GM21390 (cell line): ENCODE results near the gene ADCY7.
"Not testable (repeated sequence)": the region's sequence is repeated elsewhere in the genome, so short reads cannot be mapped to it uniquely, and the experiment has no call there.

Experiments used
- ATAC-seq: cut with Tn5 transposase; IDR thresholded peaks from one replicate; pipeline ENCODE4 v1.9.1; 2021; ENCODE audit not compliant: unreplicated experiment

Gene ADCY7

DNA sequence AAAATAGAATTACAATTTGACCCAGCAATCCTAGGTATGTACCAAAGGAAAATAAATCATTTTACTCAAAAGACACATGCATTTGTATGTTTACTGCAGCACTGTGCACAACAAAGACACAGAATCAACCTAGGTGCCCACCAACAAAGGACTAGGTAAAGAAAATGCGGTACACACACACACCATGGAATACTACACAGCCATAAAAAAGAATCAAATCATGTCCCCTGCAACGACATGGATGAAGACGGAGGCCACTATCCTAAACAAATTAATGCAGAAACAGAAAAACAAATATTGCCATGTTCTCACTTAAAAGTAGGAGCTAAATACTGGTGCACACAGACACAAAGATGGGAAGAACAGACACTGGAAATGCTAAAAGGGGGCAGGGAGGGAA is 66.2 kb downstream of the ADCY7 start:
- no peak for ATAC-seq

DNA sequence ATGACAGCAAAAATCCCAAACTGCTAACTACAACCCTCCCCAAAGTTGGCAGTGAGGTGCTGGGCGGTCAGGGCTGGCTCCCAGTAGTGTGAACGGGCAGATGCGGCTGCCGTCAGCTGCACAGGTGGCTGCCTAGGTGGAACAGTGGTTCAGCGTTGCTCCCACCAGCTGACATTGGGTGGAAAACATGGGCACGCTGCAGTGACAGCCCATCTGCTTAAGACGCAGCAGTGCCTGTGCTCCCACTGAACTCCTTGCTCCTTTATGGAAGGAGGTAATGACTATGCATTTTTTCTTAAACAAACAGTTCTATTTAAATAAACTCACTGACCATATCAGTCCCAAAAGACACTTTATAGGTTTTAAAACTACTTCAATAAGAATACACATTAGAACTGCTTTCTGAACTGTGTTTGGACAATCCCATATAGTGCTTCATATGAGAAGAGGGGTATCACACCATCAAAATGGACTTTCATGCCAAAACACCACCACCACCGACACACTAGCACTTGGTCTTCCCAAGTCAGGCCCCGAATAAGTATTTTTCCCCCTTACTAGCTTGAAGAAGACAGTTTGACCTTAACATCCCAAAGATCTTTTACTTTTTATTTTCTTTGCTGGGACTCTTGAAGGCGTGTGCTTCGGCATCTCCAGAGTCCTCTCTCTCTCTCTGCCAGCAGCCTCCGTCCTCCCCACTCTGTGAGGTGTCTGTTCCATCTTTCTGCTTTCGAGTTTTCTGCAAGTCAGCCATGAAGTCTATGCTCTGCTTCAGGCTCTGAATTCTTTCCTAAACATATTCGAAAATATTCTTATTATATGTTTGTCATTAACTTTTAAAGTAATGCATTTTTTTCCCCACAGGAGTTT is 68.0 kb downstream of the ADCY7 start:
- no peak for ATAC-seq

DNA sequence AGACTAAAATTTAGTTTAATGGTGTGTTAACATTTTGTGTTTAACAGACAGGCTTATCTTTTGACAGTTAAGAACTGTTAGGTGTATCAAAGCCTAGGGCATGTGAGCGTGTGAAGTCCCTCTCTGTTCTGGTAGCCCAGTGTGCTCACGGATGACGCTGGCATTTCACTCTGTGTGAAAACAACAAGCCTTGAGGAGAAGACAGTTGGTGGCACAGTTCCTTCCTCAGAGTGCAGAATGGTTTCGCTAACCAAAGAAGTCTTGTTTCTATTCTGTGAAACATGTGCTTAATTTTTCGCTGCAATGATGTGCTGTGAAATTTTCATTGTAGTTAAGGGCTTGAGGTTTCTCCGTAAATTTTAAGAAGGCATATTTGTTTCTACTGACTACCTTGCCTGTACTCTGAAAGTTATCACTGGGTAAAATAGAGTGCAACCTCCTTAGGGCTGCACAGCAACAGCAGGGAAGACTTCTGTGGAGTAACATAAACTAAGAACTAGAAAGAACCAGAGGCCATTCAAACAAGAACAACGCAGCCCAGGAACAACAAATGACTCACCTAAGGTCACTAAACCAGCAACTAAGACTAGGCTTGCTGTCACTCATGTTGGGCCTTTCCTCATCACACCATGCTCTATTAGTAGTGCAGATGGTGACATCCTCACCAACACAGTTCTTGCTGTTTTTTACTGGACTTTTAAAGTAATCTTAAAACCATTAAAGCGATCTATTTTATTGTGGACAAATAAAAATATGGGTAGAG is 69.0 kb downstream of the ADCY7 start:
- ATAC-seq = peak; percentile 75

DNA sequence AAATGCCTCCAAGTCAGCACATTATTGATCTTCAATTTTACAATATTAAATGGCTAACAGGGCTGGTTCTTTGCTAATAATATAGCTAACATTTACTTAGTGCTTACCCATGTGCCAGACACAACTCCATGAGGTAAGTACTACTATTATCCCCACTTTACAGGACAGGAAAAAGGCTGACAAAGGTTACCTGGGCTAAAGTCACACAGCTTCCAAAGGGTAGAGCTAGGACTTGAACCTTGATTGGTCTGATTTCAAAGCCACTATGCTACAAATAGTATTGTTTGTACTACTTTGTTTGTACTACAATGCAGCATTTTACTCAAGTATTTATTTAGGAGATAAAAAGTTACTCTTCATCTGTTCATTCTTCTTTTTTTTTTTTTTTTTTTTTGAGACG is 70.5 kb downstream of the ADCY7 start:
- ATAC-seq = no peak

DNA sequence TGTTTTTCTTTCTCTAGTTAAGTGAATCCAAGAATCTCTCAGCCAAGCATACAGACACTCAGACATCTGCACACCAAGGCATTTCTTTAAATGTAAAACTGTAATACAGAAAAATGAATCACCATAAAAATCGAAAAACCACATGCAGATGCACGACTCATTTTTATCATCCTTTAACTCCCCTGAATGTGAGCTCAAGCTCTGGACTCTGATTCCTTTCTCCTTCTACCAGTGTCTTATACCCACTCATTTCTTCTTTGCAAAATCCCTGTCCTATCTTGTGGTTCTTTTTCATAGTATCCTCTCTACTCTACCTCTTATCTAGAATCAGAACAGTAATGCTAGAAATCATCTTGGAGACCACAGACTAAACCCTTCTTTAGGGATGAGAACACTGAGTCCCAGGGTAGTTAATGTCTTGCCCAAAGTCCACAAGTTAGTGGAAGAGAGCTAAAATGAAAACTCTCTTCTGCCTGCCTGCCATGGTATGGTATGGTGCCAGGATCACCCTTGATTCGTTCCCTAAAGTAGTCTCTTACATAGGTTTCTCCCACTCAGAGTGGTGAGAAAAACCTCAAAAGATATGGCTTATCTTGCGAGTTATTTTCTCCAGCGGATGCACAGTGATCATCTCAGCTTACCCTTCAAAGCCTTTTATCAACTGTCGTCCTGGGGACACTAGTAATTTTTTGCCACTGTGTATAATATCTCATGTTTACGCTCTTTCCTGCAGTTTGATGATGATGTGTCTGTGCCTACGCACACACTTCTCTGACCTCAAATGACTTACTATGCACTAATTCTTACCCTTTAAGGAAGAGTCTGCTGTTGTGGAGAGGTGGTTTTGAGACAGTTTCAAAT is 72.2 kb downstream of the ADCY7 start:
- ATAC-seq = no peak

DNA sequence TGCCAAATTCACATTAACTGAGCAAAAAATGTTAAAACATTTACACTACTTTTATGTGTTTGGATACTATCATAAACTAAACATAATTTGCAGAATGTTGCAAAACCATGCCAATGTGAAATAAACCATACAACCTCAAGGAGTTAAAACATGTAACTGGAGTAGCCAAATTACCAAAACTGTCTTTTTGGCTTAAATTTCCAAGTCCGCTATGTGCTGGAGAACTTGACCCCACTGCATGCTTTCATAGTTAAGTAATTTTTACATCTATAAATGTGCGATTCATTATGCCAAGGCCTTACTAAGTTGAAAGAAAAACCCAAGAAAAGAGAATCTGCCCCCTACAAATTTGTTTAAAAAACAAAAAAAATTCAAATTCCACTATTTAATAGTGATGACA is 74.2 kb downstream of the ADCY7 start:
- ATAC-seq = no peak

DNA sequence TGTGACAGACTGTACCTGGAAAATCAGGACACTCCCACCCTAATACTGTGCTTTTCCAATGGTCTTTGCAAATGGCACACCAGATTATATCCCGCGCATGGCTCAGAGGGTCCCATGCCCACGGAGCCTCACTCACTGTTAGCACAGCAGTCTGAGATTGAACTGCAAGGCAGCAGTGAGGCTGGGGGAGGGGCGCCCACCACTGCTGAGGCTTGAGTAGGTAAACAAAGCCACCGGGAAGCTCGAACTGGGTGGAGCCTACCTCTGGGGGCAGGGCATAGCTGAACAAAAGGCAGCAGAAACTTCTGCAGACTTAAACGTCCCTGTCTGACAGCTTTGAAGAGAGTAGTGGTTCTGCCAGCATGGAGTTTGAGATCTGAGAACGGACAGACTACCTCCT is 77.2 kb downstream of the ADCY7 start:
- ATAC-seq = not testable (repeated sequence)

DNA sequence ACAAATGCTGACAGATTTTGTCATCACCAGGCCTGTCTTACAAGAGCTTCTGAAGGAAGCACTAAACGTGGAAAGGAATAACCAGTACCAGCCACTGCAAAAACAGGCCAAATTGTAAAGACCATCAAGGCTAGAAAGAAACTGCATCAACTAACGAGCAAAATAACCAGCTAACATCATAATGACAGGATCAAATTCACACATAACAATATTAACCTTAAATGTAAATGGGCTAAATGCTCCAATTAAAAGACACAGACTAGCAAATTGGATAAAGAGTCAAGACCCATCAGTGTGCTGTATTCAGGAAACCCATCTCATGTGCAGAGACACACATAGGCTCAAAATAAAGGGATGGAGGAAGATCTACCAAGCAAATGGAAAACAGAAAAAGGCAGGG is 78.9 kb downstream of the ADCY7 start:
- not testable (repeated sequence) for ATAC-seq

DNA sequence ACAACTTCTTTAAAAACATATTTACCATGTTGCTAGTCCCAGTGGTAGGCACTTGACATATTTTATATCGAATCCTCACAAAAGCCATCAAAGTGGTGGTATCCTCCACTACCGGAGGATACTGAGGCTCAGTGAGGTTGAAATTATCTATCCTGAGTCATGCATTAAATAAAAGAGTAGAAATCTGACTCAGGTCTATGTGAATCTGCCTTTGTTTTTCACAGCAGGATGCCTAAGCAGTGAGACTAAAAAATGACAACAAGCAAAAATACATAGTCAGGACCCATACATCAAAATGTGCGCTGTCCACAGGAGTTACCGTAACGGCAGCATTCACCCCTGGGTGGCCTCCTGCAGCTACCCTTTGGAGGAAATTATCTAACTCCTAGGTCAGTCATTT is 84.8 kb downstream of the ADCY7 start:
- no peak for ATAC-seq

DNA sequence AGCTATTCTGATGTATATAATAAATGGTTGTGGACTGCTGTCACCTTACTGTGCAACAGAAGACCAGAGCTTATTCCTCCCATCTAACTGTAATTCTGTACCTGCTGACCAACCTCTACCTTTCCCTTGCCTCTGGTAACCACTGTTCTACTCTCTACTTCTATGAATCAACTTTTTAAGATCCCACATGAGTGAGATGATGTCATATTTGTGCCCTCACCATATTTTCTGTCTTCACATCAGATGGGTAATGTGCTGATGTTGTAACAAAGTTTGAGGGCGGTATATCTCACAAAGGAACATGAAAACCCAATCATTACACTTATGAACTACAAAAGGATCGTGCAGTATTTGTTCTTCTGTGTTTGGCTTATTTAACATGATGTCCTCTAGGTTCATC is 85.6 kb downstream of the ADCY7 start:
- ATAC-seq = no peak

DNA sequence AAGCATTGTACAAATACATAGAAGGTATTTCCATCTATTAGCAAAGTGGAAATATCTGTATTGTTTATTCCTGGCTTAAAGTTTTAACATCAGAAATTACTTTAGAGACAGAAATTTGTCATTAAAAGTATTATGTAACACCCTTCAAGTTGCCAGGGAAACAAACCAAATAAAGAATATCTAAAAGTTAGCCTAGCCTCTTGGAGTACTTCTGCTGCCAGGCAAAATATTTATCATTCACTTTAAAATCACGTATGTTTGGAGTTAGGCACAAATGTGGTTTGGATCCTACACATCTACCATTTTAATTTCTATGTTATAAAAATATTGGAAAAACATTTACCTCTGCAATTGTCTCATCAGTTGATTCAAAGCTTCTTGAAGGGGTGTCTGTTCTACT is 87.7 kb downstream of the ADCY7 start:
- no peak for ATAC-seq

DNA sequence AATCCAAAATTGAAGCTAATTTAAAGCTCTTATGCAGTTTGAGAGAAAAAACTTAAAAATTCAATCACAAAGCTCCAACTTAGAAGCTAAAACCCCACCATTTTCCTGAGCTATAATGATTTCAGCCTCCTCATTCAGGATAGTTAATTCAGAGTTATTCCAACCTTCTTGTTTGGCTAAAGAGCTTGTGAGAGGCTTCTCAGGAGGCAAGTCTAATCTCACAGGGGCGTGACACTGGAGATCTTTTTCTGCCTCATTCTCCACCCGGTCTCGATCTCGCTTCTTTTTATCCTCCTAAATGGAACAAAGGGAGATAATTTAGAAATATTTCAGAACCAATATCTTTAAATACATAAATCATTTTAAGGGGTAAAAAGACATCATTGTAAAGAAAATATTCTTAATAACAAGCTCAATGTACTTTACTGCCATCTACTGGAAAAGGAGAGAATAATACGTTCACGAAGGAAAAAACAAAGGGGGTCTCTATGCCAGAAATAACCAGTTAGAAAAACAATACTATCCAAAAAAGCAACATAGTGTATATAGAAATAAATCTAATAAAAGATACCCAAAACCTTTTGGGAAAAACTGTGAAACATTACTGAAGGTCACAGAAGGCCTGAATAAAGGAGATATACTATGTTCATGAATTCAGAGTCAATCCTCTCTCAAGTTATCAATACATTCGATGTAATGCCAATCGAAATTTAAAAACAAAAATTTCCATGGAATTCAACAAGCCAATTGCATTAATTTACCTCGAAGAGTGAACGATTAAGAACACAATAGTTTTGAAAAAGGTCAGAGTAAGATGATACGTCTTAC is 88.5 kb downstream of the ADCY7 start:
- ATAC-seq = no peak

DNA sequence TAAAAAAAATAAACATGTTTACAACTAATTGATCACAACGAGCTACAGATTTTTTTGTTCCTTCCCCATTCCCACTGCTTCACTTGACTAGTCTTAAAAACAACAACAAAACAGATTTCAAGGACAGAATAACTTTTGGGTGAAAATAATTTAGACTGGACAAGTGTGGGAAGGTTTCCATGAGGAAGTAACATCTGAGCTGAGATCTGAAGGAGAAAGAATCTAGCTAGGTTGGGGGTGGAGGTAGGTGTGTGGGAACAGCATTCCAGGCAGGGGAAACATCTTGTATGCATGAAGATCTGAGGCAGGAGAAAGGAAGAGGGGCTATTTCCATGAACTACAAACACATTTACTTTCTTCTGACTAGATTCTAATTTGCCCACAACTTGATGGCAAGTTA is 93.3 kb downstream of the ADCY7 start:
- ATAC-seq = no peak

DNA sequence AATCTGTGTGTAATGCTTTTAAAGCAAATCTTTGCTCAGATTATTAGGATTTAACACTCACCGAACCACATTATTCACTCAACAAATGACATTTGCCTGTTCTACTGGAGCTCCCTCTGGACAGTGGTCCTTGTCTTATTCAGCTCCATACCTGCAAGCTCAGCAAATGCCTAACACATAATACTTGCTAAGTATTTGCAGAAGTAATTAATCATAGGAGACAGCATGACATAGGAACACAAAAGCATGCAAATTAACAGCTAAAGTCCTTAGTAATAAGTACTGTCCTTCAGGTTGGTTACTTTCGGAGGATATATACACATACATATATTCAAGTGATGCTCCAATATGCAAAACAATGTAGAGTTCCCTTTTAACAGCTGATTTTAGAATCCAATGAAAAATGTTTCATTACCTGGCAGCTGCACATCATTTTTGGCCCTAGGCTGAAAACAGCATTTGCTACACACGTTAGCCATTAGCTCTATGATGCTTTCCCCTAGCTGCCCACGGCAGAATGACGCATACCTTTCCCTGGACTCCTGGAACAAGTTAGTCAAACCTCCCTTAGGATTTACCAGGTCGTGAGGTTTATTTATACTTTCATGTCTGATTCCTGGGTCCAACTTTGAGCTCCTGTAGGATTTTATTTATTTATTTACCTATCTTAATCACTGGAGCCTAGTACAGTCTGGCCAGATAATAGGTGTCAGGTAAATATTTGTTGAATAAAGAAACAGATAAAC is 93.9 kb downstream of the ADCY7 start:
- ATAC-seq = no peak

DNA sequence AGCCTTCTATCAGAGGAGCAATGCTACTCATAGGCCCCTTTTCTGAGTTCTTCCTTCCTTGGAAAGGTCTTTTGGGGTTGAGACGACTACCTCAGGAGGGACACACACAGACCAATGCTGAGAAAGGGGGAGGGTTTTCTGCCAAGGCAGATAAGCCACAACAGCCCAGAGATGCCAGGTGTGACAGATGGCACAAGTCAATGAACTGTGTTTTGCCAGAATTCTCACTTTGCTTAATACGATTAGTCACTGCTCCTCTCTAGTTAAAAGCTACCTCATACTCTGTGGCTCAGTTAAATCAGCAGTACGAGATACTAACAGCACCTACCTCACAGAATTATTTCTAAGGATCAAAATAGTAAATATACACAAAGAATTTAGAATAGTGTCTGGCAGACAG is 94.4 kb downstream of the ADCY7 start:
- no peak for ATAC-seq

DNA sequence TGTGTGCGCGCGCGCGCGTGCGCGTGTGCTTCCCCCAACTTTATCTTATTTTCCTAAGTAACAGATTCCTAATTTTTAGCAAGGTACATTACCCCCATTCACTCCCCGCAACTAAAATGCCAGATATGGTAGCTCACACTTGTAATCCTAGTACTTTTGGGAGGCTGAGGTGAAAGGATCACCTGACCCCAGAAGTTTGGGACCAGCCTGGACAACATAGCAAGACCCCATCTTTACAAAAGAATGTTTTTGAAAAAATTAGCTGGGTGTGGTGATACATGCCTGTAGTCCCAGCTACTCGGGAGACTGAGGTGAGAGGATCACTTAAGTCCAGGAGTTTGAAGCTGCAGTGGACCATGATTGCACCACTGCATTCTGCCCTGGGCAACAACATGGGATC is 97.3 kb downstream of the ADCY7 start:
- no peak for ATAC-seq

DNA sequence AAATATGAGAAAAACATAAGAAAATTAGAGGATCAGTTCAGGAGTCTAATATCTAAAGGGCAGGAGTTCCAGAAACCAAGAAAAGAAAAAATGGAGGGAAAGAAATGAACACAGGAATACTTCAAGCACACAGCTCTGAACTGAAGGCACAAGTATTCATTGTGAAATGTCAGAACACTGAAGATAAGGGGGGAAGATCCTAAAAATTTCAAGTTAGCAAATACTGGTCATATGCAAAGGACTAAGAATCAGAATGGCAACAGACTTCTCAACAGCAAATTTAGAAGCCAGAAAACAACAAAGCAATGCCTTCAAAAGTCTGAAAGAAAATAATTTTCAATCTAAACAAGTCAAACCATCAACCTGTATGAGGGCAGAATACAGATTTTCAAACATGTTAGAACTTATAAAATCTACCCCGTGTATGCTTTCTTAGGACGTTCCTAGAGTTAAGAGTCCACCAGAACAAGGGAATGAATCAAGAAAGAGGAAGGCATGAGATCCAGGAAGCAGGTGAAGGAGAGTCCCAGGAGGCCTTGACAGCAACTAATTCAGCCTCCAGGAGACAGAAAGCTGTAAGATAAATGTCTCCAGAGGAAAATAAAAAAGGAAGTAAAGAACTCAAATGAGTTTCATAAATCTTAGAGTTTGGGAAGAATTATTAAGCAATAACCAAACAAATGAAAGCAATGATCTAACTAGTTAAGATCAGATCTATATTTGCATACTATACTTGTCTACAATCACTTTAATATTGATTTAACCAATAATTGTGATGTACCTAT is 99.6 kb downstream of the ADCY7 start:
- no peak for ATAC-seq
